Measurements from ENCODE around the gene KLHL22.
"Not testable (repeated sequence)": the region's sequence is repeated elsewhere in the genome, so short reads cannot be mapped to it uniquely, and the experiment has no call there.

The KLHL22 gene

DNA sequence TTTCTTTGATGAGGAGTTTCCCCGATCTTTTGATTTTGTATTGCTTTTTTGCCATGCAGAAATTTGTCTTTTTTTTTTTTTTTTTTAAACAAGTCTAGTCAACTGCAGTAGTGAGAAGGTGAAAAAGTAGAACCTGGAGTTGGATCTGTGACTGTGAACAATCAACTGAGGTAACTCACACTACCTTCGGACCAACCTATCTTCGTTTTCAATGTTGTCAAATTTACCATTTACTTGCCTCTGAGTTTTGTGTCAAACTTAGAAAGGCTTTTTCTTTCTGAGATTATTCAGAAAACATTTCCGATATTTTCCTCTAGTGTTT lies 20.5 kb downstream of the KLHL22 start:
- Histone ChIP-seq H3K9me3 (ENCODE audit: low read length) (no peaks in the 10 kb centered on the region), H3K9ac (ENCODE audit: low read length) (no peak overlapping the region), H3K27me3 (ENCODE audit: insufficient read depth, low read length) (no peaks in the 10 kb centered on the region), H3K4me2 (ENCODE audit: low read length) (no peak overlapping the region), H3K9me2 (ENCODE audit: low read depth, low read length) (no peaks in the 10 kb centered on the region), H2AFZ (ENCODE audit: low read length) (no peak overlapping the region), H4K20me1 (ENCODE audit: insufficient read depth, low read length) (no peaks in the 10 kb centered on the region), H3K4me1 (ENCODE audit: insufficient read depth, low read length, severe bottlenecking) (no peaks in the 10 kb centered on the region), H3K36me3 (ENCODE audit: insufficient read depth, low read length) (peaks cover 7% of the 10 kb centered on the region), H3K79me2 (ENCODE audit: insufficient read depth, low read length) (no peaks in the 10 kb centered on the region), H3K4me3 (ENCODE audit: low read depth, low read length, poor library complexity, severe bottlenecking) (no peak overlapping the region), H3F3A (ENCODE audit: insufficient read depth, low read length) (no peaks in the 10 kb centered on the region), H3K27ac (ENCODE audit: low read depth, low read length, poor library complexity, severe bottlenecking) (no peak overlapping the region)
- TF ChIP-seq, protein P1, sequence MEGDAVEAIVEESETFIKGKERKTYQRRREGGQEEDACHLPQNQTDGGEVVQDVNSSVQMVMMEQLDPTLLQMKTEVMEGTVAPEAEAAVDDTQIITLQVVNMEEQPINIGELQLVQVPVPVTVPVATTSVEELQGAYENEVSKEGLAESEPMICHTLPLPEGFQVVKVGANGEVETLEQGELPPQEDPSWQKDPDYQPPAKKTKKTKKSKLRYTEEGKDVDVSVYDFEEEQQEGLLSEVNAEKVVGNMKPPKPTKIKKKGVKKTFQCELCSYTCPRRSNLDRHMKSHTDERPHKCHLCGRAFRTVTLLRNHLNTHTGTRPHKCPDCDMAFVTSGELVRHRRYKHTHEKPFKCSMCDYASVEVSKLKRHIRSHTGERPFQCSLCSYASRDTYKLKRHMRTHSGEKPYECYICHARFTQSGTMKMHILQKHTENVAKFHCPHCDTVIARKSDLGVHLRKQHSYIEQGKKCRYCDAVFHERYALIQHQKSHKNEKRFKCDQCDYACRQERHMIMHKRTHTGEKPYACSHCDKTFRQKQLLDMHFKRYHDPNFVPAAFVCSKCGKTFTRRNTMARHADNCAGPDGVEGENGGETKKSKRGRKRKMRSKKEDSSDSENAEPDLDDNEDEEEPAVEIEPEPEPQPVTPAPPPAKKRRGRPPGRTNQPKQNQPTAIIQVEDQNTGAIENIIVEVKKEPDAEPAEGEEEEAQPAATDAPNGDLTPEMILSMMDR (IDR thresholded peaks at IDR 0.05; ENCODE audit: low read length): no peak
- TF ChIP-seq EZH2 (IDR thresholded peaks at IDR 0.05; ENCODE audit: borderline replicate concordance, low read length): no peak

- TF ChIP-seq, protein P1 (IDR thresholded peaks at IDR 0.05; ENCODE audit: low read length): no peak
- TF ChIP-seq EZH2 (IDR thresholded peaks at IDR 0.05; ENCODE audit: borderline replicate concordance, low read length): no peak
- peaks cover 7% of the 10 kb centered on the region for H3K36me3 ChIP-seq (ENCODE audit: insufficient read depth, low read length)
- no peaks in the 10 kb centered on the region for H3F3A ChIP-seq (ENCODE audit: insufficient read depth, low read length)
- H3K4me1 ChIP-seq (ENCODE audit: insufficient read depth, low read length, severe bottlenecking): no peaks in the 10 kb centered on the region
- no peak overlapping the region for H3K4me2 ChIP-seq (ENCODE audit: low read length)
- no peak overlapping the region for H3K4me3 ChIP-seq (ENCODE audit: low read depth, low read length, poor library complexity, severe bottlenecking)
- H4K20me1 ChIP-seq (ENCODE audit: insufficient read depth, low read length): no peaks in the 10 kb centered on the region
- no peaks in the 10 kb centered on the region for H3K79me2 ChIP-seq (ENCODE audit: insufficient read depth, low read length)
- H3K9ac ChIP-seq (ENCODE audit: low read length): no peak overlapping the region
- no peak overlapping the region for H3K27ac ChIP-seq (ENCODE audit: low read depth, low read length, poor library complexity, severe bottlenecking)
- H3K9me2 ChIP-seq (ENCODE audit: low read depth, low read length): no peaks in the 10 kb centered on the region
- H2AFZ ChIP-seq (ENCODE audit: low read length): no peak overlapping the region
- no peaks in the 10 kb centered on the region for H3K9me3 ChIP-seq (ENCODE audit: low read length)
- no peaks in the 10 kb centered on the region for H3K27me3 ChIP-seq (ENCODE audit: insufficient read depth, low read length)
Measured at GRCh38 chr22:20472629-20473442, 22.8 kb downstream of the KLHL22 start.

- no peak overlapping the region for H3K4me2 ChIP-seq (ENCODE audit: low read length)
- H3K9ac ChIP-seq (ENCODE audit: low read length): no peak overlapping the region
- no peak overlapping the region for H2AFZ ChIP-seq (ENCODE audit: low read length)
- no peaks in the 10 kb centered on the region for H4K20me1 ChIP-seq (ENCODE audit: insufficient read depth, low read length)
- H3K4me3 ChIP-seq (ENCODE audit: low read depth, low read length, poor library complexity, severe bottlenecking): no peak overlapping the region
- TF ChIP-seq EZH2 (IDR thresholded peaks at IDR 0.05; ENCODE audit: borderline replicate concordance, low read length): no peak
- TF ChIP-seq, protein P1 (IDR thresholded peaks at IDR 0.05; ENCODE audit: low read length): no peak
- no peaks in the 10 kb centered on the region for H3K79me2 ChIP-seq (ENCODE audit: insufficient read depth, low read length)
- no peaks in the 10 kb centered on the region for H3K9me3 ChIP-seq (ENCODE audit: low read length)
- H3K4me1 ChIP-seq (ENCODE audit: insufficient read depth, low read length, severe bottlenecking): no peaks in the 10 kb centered on the region
- H3K27ac ChIP-seq (ENCODE audit: low read depth, low read length, poor library complexity, severe bottlenecking): no peak overlapping the region
- no peaks in the 10 kb centered on the region for H3K9me2 ChIP-seq (ENCODE audit: low read depth, low read length)
- H3F3A ChIP-seq (ENCODE audit: insufficient read depth, low read length): no peaks in the 10 kb centered on the region
- no peaks in the 10 kb centered on the region for H3K27me3 ChIP-seq (ENCODE audit: insufficient read depth, low read length)
- H3K36me3 ChIP-seq (ENCODE audit: insufficient read depth, low read length): peaks cover 7% of the 10 kb centered on the region
Measured at GRCh38 chr22:20471126-20471833, 24.3 kb downstream of the KLHL22 start.

DNA sequence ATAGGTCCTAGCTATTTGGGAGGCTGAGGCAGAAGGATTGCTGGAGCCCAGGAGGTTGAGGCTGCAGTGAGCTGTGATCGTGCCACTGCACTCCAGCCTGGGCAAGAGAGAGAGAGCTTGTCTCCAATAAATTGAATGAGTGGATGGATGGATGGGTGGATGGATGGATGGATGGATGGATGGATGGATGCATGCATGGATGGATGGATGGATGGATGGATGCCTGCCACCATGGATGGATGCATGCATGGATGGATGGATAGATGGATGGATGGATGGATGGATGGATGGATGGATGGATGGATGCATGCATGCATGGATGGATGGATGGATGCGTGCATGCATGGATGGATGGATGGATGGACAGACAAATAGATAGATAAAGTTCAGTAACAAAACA lies 25.1 kb downstream of the KLHL22 start:
- not testable (repeated sequence) for H3K9me2 ChIP-seq (ENCODE audit: low read depth, low read length); H3F3A ChIP-seq (ENCODE audit: insufficient read depth, low read length); H3K9ac ChIP-seq (ENCODE audit: low read length); H3K27ac ChIP-seq (ENCODE audit: low read depth, low read length, poor library complexity, severe bottlenecking); H3K27me3 ChIP-seq (ENCODE audit: insufficient read depth, low read length); H4K20me1 ChIP-seq (ENCODE audit: insufficient read depth, low read length); H2AFZ ChIP-seq (ENCODE audit: low read length); H3K9me3 ChIP-seq (ENCODE audit: low read length); H3K4me1 ChIP-seq (ENCODE audit: insufficient read depth, low read length, severe bottlenecking); H3K4me3 ChIP-seq (ENCODE audit: low read depth, low read length, poor library complexity, severe bottlenecking); H3K4me2 ChIP-seq (ENCODE audit: low read length); H3K79me2 ChIP-seq (ENCODE audit: insufficient read depth, low read length); H3K36me3 ChIP-seq (ENCODE audit: insufficient read depth, low read length)

Measured in OCI-LY1 (cell line).